ENCODE data around the gene COL24A1.

The COL24A1 gene

GRCh38 chr1:85822696-85823095 lies 333.9 kb downstream of the COL24A1 start:
- Histone ChIP-seq H3K27ac (no peak overlapping the region), H3K4me1 (ENCODE audit: low read depth, poor library complexity, severe bottlenecking) (no peaks in the 10 kb centered on the region), H4K20me1 (ENCODE audit: insufficient read depth) (no peaks in the 10 kb centered on the region), H3K79me2 (ENCODE audit: insufficient read depth, low read depth) (no peaks in the 10 kb centered on the region), H3K36me3 (ENCODE audit: insufficient read depth) (no peaks in the 10 kb centered on the region), H3K4me3 (IDR thresholded peaks at IDR 0.05; ENCODE audit: insufficient read depth, low read depth, low read length) (no peak overlapping the region), H3K27me3 (ENCODE audit: insufficient read depth, low read depth) (no peaks in the 10 kb centered on the region), H3K9ac (no peak overlapping the region), H3K4me2 (no peak overlapping the region), H2AFZ (ENCODE audit: low read depth) (no peak overlapping the region)
- TF ChIP-seq CTCF (conservative IDR thresholded peaks at IDR 0.05; ENCODE audit: low read depth, low read length), result no peak

GRCh38 chr1:85818371-85818770 lies 338.2 kb downstream of the COL24A1 start:
- Histone ChIP-seq H2AFZ (ENCODE audit: low read depth) (no peak overlapping the region), H3K4me2 (no peak overlapping the region), H3K9ac (no peak overlapping the region), H3K27me3 (ENCODE audit: insufficient read depth, low read depth) (no peaks in the 10 kb centered on the region), H4K20me1 (ENCODE audit: insufficient read depth) (no peaks in the 10 kb centered on the region), H3K36me3 (ENCODE audit: insufficient read depth) (no peaks in the 10 kb centered on the region), H3K4me3 (IDR thresholded peaks at IDR 0.05; ENCODE audit: insufficient read depth, low read depth, low read length) (no peak overlapping the region), H3K27ac (no peak overlapping the region), H3K79me2 (ENCODE audit: insufficient read depth, low read depth) (no peaks in the 10 kb centered on the region), H3K4me1 (ENCODE audit: low read depth, poor library complexity, severe bottlenecking) (no peaks in the 10 kb centered on the region)
- no peak for TF ChIP-seq CTCF (conservative IDR thresholded peaks at IDR 0.05; ENCODE audit: low read depth, low read length)

GRCh38 chr1:85816606-85817005 lies 340.0 kb downstream of the COL24A1 start:
- Histone ChIP-seq H3K36me3 (ENCODE audit: insufficient read depth) (no peaks in the 10 kb centered on the region), H3K4me1 (ENCODE audit: low read depth, poor library complexity, severe bottlenecking) (no peaks in the 10 kb centered on the region), H3K4me2 (no peak overlapping the region), H3K27me3 (ENCODE audit: insufficient read depth, low read depth) (no peaks in the 10 kb centered on the region), H3K79me2 (ENCODE audit: insufficient read depth, low read depth) (no peaks in the 10 kb centered on the region), H3K27ac (no peak overlapping the region), H3K4me3 (IDR thresholded peaks at IDR 0.05; ENCODE audit: insufficient read depth, low read depth, low read length) (no peak overlapping the region), H4K20me1 (ENCODE audit: insufficient read depth) (no peaks in the 10 kb centered on the region), H3K9ac (no peak overlapping the region), H2AFZ (ENCODE audit: low read depth) (no peak overlapping the region)
- no peak for TF ChIP-seq CTCF (conservative IDR thresholded peaks at IDR 0.05; ENCODE audit: low read depth, low read length)

- no peak for TF ChIP-seq CTCF (conservative IDR thresholded peaks at IDR 0.05; ENCODE audit: low read depth, low read length)
- Histone ChIP-seq H2AFZ (ENCODE audit: low read depth) (no peak overlapping the region), H3K4me3 (IDR thresholded peaks at IDR 0.05; ENCODE audit: insufficient read depth, low read depth, low read length) (no peak overlapping the region), H3K27me3 (ENCODE audit: insufficient read depth, low read depth) (no peaks in the 10 kb centered on the region), H4K20me1 (ENCODE audit: insufficient read depth) (no peaks in the 10 kb centered on the region), H3K27ac (no peak overlapping the region), H3K79me2 (ENCODE audit: insufficient read depth, low read depth) (no peaks in the 10 kb centered on the region), H3K9ac (no peak overlapping the region), H3K4me1 (ENCODE audit: low read depth, poor library complexity, severe bottlenecking) (no peaks in the 10 kb centered on the region), H3K36me3 (ENCODE audit: insufficient read depth) (no peaks in the 10 kb centered on the region), H3K4me2 (no peak overlapping the region)
Measured at GRCh38 chr1:85815906-85816305, 340.7 kb downstream of the COL24A1 start.
